ENCODE measurements around the gene MCF2. TPM values are rescaled to one million over a fixed set of nuclear protein-coding genes. Genes with fewer than 3 reads are reported as not detected.

Gene MCF2
- total and polyA plus RNA-seq, 10 of the 15 experiments (the other 5 are each of a cell fraction or from before 2014, with no cell fraction given) = 0.07 to 3.3 (median 0.42) TPM

DNA sequence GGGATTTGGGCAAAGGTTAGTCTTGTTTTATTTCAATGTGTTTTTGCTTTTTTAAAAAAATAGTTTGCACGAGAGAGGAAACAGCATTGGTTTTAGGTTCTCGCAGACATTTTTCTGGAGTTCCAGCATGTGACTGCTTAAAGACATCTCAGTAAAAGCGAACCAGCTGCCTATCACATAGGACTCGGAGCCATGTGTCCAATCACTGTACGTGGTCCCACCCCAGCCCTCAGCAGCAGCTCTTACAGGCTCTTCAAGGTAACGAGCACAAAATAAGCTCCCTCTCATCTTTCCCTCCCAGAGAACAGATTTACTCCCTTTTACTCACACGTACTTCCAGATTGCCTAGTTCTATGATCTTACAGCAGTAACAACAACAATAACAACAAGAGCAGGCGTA, 68.7 kb downstream of the MCF2 start:
- no peak for DNase-seq (ENCODE audit: low read depth, low spot score)
- POLR2A ChIA-PET = no interaction called here
- Histone ChIP-seq H2AFZ (ENCODE audit: control insufficient read depth, low read depth, low read length) (no peak overlapping the region), H3K4me3 (no peak overlapping the region), H3K9me3 (replicated peaks; ENCODE audit: control insufficient read depth, insufficient read depth, low read length) (no peaks in the 10 kb centered on the region), H3K4me1 (ENCODE audit: control insufficient read depth, insufficient read depth, low read length) (no peaks in the 10 kb centered on the region), H3K9ac (ENCODE audit: control insufficient read depth, insufficient read depth, low read length) (no peak overlapping the region), H3K27ac (ENCODE audit: control insufficient read depth, insufficient read depth) (no peak overlapping the region), H3K4me2 (ENCODE audit: control insufficient read depth, insufficient read depth) (no peak overlapping the region), H4K20me1 (ENCODE audit: control insufficient read depth, insufficient read depth) (no peaks in the 10 kb centered on the region), H3K27me3 (replicated peaks in 1 of 2; ENCODE audit: control insufficient read depth in 2 of 2, insufficient read depth in 2 of 2, low read length in 1 of 2) (no peaks in the 10 kb centered on the region), H3K36me3 (ENCODE audit: control insufficient read depth in 2 of 2, insufficient read depth in 2 of 2, low read length in 1 of 2) (no peaks in the 10 kb centered on the region), H3K79me2 (ENCODE audit: control insufficient read depth, insufficient read depth, low read length) (no peaks in the 10 kb centered on the region)
- no TSS peak for BruUV-seq (replicated peaks)
- SMC1A ChIA-PET (ENCODE audit: uncharacterized antibody, unreplicated experiment) = interaction anchor here (0.7 kb wide), 1 partner anchor 13 kb away, joined by 3 read pairs; no protein-coding TSS in a partner anchor
- in situ Hi-C loops (cut with MboI) (no loop called here), intact Hi-C loops (cut with micrococcal nuclease; ENCODE audit: unreplicated experiment) (no loop called here)
- TF ChIP-seq ZNF24 (IDR thresholded peaks at IDR 0.05) (no peak), CBFB (IDR thresholded peaks at IDR 0.05; ENCODE audit: low read depth) (no peak), ZNF274 (IDR thresholded peaks at IDR 0.05; ENCODE audit: insufficient read depth, insufficient read length) (no peak), BMI1 (IDR thresholded peaks at IDR 0.05; ENCODE audit: borderline replicate concordance) (no peak), SRF (IDR thresholded peaks at IDR 0.05; ENCODE audit: low read depth in 2 of 2, low read length in 2 of 2) (no peak), FOXK2 (IDR thresholded peaks at IDR 0.05) (no peak), SREBF2 (IDR thresholded peaks at IDR 0.05; ENCODE audit: low read length) (no peak), EED (IDR thresholded peaks at IDR 0.05; ENCODE audit: low read depth) (no peak), ZSCAN29 (IDR thresholded peaks at IDR 0.05) (no peak), GATAD2B (conservative IDR thresholded peaks at IDR 0.05; ENCODE audit: low read depth) (no peak), JUNB (IDR thresholded peaks at IDR 0.05) (no peak), SMARCA5 (IDR thresholded peaks at IDR 0.05) (no peak), RAD21 (IDR thresholded peaks at IDR 0.05; ENCODE audit: insufficient read depth, low read depth, low read length) (no peak)
- TF ChIP-seq, protein P1, sequence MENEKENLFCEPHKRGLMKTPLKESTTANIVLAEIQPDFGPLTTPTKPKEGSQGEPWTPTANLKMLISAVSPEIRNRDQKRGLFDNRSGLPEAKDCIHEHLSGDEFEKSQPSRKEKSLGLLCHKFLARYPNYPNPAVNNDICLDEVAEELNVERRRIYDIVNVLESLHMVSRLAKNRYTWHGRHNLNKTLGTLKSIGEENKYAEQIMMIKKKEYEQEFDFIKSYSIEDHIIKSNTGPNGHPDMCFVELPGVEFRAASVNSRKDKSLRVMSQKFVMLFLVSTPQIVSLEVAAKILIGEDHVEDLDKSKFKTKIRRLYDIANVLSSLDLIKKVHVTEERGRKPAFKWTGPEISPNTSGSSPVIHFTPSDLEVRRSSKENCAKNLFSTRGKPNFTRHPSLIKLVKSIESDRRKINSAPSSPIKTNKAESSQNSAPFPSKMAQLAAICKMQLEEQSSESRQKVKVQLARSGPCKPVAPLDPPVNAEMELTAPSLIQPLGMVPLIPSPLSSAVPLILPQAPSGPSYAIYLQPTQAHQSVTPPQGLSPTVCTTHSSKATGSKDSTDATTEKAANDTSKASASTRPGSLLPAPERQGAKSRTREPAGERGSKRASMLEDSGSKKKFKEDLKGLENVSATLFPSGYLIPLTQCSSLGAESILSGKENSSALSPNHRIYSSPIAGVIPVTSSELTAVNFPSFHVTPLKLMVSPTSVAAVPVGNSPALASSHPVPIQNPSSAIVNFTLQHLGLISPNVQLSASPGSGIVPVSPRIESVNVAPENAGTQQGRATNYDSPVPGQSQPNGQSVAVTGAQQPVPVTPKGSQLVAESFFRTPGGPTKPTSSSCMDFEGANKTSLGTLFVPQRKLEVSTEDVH (IDR thresholded peaks at IDR 0.05; ENCODE audit: low read depth, partially characterized antibody) = no peak
- TF ChIP-seq, protein P2, sequence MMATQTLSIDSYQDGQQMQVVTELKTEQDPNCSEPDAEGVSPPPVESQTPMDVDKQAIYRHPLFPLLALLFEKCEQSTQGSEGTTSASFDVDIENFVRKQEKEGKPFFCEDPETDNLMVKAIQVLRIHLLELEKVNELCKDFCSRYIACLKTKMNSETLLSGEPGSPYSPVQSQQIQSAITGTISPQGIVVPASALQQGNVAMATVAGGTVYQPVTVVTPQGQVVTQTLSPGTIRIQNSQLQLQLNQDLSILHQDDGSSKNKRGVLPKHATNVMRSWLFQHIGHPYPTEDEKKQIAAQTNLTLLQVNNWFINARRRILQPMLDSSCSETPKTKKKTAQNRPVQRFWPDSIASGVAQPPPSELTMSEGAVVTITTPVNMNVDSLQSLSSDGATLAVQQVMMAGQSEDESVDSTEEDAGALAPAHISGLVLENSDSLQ (IDR thresholded peaks at IDR 0.05) = no peak
- TF ChIP-seq, protein P3, sequence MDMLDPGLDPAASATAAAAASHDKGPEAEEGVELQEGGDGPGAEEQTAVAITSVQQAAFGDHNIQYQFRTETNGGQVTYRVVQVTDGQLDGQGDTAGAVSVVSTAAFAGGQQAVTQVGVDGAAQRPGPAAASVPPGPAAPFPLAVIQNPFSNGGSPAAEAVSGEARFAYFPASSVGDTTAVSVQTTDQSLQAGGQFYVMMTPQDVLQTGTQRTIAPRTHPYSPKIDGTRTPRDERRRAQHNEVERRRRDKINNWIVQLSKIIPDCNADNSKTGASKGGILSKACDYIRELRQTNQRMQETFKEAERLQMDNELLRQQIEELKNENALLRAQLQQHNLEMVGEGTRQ (IDR thresholded peaks at IDR 0.05; ENCODE audit: borderline replicate concordance, low read depth, low read length) = no peak
- RAD21 ChIA-PET (ENCODE audit: unreplicated experiment) = no interaction called here
- no peak for FAIRE-seq
- CTCF ChIA-PET = no interaction called here
- 30% methylated on average over 8 of the region's 8 CpGs for WGBS (ENCODE audit: insufficient coverage, insufficient replicate concordance, low lambda C conversion rate, missing lambda C conversion rate)
- ATAC-seq = no peak
